ENCODE results near the gene AQP11.
A peak's percentile ranks its signal among the peaks of the same experiment; 100 is the strongest.
"Not testable (repeated sequence)": the region's sequence is repeated elsewhere in the genome, so short reads cannot be mapped to it uniquely, and the experiment has no call there.

AQP11 gene

DNA sequence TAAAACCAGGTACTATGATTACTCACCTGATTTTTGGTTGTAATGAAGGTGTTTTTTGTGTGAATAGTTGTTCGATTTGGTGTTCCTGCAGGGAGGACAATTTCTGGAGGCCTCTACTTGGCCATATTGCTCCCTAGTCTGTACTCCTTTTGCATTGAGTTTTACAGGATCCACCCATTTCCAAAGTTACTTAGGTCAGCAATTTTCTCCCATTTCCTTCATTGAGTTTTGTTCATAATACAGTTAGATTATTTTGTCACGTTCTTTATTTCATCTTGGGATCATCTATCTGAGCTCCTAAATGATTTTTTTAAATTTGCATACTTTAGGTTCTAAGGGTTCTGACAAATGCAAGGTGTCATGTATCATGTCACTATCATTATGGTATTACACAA, 20.1 kb upstream of the AQP11 start:
- no peak overlapping the region for H3K4me3 ChIP-seq
- no peak for DNase-seq (ENCODE audit: low spot score)
- TF ChIP-seq, protein P1, sequence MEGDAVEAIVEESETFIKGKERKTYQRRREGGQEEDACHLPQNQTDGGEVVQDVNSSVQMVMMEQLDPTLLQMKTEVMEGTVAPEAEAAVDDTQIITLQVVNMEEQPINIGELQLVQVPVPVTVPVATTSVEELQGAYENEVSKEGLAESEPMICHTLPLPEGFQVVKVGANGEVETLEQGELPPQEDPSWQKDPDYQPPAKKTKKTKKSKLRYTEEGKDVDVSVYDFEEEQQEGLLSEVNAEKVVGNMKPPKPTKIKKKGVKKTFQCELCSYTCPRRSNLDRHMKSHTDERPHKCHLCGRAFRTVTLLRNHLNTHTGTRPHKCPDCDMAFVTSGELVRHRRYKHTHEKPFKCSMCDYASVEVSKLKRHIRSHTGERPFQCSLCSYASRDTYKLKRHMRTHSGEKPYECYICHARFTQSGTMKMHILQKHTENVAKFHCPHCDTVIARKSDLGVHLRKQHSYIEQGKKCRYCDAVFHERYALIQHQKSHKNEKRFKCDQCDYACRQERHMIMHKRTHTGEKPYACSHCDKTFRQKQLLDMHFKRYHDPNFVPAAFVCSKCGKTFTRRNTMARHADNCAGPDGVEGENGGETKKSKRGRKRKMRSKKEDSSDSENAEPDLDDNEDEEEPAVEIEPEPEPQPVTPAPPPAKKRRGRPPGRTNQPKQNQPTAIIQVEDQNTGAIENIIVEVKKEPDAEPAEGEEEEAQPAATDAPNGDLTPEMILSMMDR (IDR thresholded peaks at IDR 0.05), result no peak
- no peak overlapping the region for H3K27ac ChIP-seq

DNA sequence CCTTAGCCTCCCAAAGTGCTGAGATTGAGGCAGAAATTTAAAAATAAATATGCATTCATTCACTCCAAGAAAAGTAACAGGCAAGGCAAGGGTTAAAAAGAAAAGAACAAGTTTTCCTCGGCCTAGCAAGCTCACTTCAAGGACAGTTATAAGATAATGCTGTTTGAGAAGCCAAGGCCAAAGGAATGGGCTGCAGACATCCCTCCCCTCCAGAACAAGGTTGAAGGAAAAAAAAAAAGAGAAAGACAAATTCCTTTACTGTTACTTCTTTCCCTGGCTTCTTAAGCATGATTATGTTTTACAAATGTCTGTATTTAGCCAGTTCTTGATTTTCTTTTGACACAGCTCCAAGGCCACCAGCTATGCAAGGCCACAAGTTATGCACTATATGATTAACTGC, 18.9 kb upstream of the AQP11 start:
- not testable (repeated sequence) for H3K27ac ChIP-seq; H3K4me3 ChIP-seq; DNase-seq (ENCODE audit: low spot score)

DNA sequence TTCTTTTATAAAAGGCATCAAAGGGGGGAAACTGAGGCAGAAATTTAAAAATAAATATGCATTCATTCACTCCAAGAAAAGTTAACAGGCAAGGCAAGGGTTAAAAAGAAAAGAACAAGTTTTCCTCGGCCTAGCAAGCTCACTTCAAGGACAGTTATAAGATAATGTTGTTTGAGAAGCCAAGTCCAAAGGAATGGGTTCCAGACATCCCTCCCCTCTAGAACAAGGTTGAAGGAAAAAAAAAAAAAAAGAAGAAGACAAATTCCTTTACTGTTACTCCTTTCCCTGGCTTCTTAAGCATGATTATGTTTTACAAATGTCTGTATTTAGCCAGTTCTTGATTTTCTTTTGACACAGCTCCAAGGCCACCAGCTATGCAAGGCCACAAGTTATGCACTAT, 14.3 kb upstream of the AQP11 start:
- not testable (repeated sequence) for DNase-seq (ENCODE audit: low spot score); H3K27ac ChIP-seq; H3K4me3 ChIP-seq

DNA sequence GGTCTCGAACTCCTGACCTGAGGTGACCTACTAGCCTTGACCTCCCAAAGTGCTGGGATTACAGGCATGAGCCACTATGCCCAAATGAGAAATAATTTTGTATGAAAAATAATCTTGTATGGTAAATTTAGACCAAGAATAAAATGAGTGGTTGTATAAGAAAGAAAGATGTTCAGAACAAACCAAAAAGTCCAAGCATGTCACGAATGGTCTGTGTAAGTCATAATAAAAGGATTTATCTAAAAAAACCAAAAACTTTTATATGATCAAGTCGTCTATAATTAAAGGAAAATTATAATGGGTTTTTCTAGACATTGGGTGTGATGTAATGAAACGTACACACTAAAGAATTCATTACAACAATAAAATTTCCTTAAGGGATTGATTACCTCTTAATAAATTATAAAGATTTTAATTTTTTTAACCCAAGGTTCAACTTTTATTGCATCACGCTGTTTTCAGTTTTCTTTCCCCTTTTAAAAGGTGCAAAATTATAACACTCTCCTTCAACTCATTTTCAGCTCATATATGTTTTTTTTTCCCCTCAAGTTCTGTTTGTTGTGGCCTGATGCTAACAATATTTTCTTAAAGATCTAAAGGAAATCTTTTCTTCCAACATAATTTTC, 8.9 kb upstream of the AQP11 start:
- DNase-seq (ENCODE audit: low spot score), result no peak
- H3K27ac ChIP-seq, result no peak overlapping the region
- TF ChIP-seq, protein P1 (IDR thresholded peaks at IDR 0.05), result no peak
- H3K4me3 ChIP-seq, result no peak overlapping the region

DNA sequence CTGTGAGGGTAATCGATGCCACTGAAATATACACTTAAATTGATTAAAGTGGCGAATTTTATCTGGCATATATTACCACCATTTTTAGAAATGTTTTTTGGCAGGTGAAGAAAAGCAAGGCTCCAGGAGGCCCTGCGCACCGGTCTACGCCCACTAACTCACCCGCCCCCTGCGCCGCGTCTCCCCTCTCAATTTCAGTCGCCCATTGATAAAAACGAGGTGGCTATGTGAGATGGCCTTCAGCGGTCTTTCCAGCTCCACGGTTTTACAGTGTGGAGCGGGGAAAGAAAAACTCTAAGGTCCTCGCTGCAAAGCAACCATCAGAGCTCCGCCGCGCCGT, 602 bp upstream of the AQP11 start:
- Histone ChIP-seq H3K4me3 (peak overlapping the region; percentile 86), H3K27ac (peak overlapping the region; percentile 76 to 86)
- TF ChIP-seq, protein P1 (IDR thresholded peaks at IDR 0.05), result no peak
- DNase-seq (ENCODE audit: low spot score), result no peak

DNA sequence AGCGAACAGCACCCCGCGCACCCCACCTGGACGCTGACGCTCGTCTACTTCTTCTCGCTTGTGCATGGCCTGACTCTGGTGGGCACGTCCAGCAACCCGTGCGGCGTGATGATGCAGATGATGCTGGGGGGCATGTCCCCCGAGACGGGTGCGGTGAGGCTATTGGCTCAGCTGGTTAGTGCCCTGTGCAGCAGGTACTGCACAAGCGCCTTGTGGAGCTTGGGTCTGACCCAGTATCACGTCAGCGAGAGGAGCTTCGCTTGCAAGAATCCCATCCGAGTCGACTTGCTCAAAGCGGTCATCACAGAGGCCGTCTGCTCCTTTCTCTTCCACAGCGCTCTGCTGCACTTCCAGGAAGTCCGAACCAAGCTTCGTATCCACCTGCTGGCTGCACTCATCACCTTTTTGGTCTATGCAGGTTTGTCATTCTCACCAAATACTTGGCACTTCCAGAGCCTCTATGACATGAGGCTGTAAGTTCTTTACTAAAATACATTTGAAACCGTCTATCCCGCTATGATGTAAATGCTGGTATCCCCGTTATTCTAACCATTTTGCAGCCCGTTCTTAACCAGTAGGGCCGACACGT, 535 bp downstream of the AQP11 start:
- TF ChIP-seq, protein P1 (IDR thresholded peaks at IDR 0.05), result no peak
- peak; percentile 77 for DNase-seq (ENCODE audit: low spot score)
- peak overlapping the region; percentile 86 for H3K4me3 ChIP-seq
- H3K27ac ChIP-seq, result peak overlapping the region; percentile 76 to 86

DNA sequence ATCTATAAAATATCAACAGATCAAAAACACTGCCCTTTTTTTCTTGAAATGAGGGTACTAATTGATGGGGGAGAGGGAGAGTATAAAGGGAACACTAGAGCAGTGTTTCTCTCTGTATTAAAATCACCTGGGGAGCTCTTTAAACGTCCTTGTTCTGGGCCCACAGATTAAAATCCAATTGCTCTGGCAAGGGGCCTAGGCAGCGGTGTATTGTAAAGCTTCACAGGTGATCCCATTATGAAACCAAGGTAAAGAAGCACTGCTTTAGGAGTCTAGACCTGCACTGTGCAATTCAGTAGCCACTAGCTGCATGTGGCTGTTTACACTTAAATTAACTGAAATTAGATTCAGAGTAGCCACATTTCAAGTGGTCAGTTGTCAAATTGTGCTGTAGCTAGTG, 3.0 kb downstream of the AQP11 start:
- Histone ChIP-seq H3K4me3 (no peak overlapping the region), H3K27ac (no peak overlapping the region)
- TF ChIP-seq, protein P1 (IDR thresholded peaks at IDR 0.05), result no peak
- no peak for DNase-seq (ENCODE audit: low spot score)

DNA sequence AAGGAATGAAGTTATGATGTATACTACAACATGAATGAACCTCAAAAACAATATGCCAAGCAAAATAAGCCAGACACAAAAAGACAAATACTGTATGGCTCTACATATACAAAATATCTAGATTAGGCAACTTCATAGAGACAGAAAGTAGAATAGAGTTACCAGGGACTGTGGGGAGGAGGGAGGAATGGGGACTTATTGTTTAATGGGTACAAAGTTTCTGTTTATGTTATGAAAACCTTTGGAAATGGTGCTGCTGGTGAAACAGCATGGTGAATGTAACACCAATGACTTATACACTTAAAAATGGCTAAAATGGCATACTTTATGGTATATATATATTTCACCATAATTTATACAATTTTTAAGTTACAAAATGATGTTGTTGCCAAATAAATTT, 4.1 kb downstream of the AQP11 start:
- H3K4me3 ChIP-seq, result no peak overlapping the region
- DNase-seq (ENCODE audit: low spot score), result no peak
- TF ChIP-seq, protein P1 (IDR thresholded peaks at IDR 0.05), result no peak
- no peak overlapping the region for H3K27ac ChIP-seq
